HG02610 (cell line): ENCODE data around the gene MGMT.

ENCODE experiments used
- ATAC-seq: cut with Tn5 transposase; IDR thresholded peaks from one replicate; pipeline ENCODE4 v1.9.1; 2021; ENCODE audit warnings: mild to moderate bottlenecking, moderate library complexity; ENCODE audit not compliant: unreplicated experiment

Gene MGMT

DNA sequence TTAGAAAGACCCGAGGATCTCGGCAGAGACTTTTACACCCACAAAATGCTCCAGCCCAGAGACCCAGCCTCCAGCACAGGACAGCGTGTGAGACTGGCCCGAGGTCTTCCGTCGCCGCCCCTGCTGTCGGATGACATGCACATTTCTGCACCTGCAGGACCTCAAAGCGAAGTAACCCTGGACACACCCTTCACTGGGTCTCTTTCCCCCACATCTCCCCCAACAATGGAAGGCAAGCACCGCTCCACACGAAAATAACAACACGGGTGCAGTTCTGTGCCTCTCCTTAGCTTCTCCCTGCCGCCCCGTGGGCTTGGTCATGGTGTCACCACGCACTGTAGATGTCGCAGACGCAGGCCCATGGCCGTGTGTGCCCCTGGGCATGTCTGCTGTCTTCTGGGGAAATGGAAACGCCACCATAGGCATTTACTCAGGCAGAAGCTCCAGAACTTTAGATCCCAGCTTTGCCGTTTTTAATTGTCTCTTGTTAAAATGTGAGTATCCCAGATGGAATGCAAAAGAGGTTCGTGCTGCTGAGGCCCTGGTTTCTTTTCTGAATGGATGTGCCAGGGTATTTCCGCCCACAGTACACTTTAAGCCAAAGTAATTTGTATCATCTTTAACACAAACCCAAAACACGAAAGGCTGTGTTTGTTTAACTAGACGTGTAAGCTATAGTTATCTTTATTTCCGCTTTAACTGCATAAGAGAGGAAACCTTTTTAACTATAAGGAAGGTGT, 237.9 kb downstream of the MGMT start:
- ATAC-seq, result no peak

- no peak for ATAC-seq
These were observed 238.6 kb downstream of the MGMT start for GRCh38 chr10:129705676-129706075.

DNA sequence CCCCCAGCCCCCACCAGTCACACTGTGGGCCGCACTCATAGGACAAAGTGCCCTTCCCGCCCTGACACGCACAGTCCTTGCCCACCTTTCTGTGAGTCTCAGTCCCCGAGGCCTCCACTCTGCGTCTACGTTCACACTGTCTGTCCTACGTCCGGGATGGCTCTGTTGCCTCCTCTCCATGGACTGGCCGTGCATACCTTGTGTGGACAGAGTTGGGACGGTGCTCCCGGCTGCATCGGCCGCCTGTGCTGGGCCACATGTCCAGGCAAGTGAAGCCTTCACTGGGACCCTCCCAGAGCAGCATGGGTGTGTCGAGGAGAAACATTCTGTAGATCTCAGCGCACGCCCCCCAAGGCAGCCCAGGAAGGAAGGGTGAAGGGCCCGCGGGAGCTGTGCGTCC, 239.0 kb downstream of the MGMT start:
- ATAC-seq, result no peak

GRCh38 chr10:129706523-129706922, 239.5 kb downstream of the MGMT start:
- ATAC-seq, result no peak

- no peak for ATAC-seq
These were observed 240.7 kb downstream of the MGMT start for GRCh38 chr10:129707406-129708388.

DNA sequence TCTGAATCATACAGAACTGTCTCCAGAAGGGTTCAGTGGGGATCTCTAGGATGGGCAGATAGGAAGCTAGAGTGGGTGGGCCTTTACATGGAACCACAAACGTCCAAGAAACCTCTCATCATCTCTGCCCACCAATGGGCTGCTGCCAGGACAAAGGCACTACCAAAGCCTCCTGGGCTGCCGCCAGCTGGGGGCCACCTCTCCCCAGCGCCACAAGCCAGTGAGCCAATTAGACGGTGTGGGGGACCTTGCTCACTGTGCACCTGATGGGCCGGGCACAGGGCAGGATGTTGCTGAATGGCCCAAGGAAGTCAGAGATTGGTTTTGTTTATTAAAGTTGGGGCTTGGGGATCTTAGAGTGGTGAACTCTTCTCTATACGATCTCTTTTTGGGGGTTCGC, 242.1 kb downstream of the MGMT start:
- no peak for ATAC-seq

DNA sequence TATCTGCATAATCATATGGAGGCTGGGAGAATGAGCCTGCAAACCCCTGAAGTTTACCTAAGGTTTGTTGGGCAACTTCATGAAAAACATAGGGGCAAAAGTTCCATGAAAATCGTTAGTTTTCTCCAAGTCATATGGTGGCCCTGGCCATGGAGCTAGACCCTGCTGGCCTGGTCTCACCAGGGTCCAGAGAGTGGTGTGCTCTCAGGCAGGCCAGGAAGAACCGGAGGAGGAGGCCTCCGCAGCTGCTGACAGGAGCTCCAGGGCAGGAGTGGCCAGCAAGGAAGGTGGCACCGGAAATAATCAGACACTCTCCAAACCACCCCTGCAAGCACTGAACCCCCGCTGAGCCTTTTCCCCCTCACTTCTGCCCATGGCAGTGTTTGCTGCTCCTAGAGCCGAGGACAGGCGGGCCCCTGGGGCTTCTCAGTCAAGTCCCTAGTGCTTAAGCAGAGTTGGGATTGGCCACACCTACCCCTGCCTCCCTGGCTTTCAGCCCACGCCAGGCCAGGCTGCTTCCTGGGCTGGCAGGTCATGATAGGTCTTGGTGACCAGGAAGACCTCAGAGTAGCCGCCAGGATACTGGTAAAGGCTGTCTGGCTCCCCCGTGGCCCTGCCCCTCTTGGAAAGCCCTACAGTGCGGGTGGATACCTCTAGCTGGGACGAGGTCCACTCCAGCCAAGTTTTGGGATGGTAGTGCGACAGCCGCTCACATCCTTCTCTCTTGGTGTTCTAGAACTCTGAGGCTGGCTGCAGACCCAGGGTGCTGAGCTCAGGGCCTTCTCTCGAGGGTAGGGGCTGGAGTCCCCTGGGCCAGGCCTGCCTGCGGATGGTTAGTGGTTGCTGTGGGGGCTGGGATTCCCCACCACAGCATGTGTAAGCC, 242.8 kb downstream of the MGMT start:
- no peak for ATAC-seq

DNA sequence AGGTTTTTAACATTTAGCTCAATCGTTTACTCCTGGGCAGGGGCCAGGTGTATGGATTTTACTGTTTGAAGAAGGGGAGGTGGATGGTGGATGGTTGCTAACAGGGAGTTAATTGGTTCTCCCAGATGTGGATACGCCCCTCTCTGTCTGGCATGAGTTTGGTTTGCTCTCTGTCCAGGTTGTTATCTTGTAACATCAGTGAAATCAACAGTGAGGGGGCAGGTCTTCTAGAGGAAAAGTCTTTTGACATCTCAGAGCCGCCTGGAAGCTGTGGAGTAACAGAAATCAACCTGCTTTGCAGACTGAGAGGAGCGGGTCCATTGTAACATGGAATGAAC, 243.4 kb downstream of the MGMT start:
- no peak for ATAC-seq

GRCh38 chr10:129711291-129711690, 244.2 kb downstream of the MGMT start:
- no peak for ATAC-seq

DNA sequence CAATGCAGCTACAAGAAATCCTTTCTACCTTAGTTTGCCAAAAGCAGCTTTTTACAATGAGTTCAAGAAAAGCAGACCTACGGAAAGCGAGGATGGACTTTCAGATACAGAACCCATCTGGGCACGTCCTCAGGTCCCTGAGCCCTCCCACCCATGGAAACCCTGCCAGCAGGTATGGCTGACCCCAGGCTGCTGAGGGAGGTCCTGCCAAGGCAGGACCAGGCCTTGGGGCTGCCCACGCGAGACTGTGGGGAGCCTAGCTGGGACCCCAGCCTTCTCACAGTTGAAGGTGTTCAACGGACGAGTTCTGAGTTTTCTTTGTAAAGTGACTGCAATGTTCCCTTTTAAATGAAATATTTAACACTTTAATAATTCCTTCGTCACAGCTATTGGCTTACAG, 245.0 kb downstream of the MGMT start:
- no peak for ATAC-seq

DNA sequence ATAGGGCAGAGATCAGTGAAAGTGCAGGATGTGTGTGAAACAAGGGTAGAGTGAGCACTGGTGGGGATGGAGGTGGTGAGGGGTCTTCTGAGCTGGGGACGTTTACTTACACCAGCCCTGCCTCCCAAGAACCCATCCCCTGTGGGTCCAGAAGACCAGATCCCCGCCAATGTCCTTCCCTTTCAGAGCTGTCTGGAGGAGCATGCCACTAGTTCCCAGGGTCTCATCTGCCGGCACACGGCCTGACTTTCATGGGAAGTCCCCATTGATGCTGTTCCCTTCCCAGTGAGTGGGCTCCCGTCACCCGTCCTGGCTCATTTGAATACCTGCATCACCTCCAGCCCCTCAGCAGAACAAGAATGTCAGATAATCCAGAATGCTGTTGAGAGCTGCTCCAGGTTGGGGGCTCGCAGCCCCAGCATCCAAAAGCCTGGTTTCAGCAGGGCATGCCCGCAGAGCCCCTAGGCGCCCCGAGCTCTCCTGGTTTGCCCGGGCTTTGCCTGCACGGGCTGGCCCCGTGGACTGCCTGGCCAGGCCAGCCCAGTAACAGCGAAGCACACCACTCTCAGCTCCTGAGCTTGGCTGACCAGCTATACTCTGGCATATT, 246.7 kb downstream of the MGMT start:
- no peak for ATAC-seq

- no peak for ATAC-seq
These were observed 248.8 kb downstream of the MGMT start for GRCh38 chr10:129715805-129716204.

- ATAC-seq, result no peak
These were observed 249.2 kb downstream of the MGMT start for GRCh38 chr10:129716211-129716681.

DNA sequence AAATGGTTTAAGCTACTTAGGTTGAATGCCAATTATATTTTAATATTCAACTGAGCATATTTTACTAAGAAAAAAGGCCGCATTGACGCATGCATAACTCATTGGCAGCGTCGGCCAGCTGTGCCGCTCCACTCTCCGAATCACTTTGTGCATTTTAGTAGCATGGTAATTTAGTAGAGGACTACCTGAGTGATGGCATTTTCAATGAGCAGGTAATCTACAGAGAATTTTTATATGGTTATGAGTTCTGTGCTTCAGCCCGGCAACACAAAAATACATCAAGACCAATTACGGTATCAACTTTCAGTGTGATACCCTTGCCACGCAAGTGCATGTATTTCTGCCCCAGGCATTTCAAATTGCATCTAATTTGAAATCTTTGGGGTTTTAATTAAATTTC, 249.8 kb downstream of the MGMT start:
- no peak for ATAC-seq

DNA sequence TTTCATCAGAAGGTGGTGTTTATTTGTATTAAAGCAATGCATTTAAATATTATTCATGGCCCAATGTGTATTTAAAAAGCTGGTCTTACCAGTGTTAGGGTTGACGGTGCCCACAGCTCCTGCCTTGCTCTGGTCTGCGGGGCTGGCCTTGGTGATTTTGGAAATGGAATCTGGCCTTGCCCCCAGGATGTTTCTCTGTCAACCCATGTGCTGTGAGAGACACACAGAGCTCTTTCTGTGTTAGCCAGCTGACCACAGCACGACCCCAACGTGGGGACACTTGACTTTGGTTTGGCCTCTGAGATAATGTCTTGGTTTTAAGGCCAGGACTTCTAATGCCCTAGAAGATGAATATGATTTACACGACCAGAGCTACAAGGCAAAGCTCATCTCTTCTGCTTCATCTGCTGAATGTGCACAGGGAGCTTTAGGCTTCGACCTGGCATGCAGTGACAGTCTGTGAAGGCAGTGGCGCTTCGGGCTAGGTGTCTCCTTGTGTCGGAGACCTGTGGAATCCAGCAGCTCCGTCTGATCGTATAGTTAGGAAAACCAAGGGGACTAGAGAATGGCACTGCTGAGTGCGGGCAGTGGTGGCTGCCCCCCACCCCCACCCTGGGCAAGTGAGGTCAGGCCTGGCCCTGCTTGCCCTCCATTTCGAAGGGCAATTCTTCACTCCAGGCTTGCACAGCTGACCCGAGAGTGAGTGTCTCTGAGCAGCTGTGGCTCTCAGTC, 250.9 kb downstream of the MGMT start:
- ATAC-seq, result no peak

DNA sequence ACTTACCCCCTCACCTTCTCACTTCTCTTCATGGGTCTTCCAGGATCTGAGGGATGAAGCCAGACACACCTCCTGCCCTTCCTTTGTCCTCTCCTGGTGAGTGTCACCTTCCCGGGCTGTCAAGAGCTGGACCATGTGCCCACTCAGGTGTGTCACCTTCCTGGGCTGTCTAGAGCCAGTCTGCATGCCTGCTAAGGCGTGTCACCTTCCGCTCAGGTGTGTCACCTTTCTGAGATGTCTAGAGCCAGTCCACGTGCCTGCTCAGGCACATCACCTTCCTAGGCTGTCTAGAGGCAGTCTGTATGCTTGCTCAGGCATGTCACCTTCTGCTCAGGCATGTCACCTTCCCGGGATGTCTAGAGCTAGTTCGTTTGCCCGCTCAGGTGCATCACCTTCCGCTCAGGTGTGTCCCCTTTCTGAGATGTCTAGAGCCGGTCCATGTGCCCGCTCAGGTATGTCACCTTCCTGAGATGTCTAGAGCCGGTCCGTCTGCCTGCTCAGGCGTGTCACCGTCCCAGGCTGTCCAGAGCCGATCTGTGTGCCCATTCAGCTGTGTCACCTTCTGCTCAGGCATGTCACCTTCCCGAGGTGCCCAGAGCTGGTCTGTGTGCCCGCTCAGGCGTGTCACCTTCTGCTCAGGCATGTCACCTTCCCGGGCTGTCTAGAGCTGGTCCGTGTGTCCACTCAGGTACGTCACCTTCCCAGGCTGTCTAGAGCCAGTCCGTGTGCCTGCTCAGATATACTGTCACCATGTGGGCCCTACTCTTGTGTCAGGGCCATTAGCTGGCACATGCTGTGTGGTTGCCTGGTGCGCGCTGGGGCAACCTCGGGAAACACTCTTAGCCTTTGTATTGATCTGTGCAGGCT, 251.7 kb downstream of the MGMT start:
- no peak for ATAC-seq

DNA sequence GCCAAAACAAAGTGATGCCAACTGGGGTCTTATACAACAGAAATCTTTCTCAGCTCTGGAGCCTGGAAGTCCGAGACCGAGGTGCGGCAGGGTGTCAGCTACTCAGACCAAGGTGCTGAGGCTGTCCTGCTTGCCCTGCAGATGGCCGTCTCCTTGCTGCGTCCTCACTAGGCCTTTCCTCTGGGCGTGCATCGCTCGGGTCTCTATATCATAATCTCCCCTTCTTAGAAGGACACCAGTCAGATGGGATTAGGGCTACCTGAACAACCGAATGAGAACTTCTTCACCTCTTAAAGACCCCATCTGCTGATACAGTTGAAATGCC, 252.3 kb downstream of the MGMT start:
- ATAC-seq, result no peak

DNA sequence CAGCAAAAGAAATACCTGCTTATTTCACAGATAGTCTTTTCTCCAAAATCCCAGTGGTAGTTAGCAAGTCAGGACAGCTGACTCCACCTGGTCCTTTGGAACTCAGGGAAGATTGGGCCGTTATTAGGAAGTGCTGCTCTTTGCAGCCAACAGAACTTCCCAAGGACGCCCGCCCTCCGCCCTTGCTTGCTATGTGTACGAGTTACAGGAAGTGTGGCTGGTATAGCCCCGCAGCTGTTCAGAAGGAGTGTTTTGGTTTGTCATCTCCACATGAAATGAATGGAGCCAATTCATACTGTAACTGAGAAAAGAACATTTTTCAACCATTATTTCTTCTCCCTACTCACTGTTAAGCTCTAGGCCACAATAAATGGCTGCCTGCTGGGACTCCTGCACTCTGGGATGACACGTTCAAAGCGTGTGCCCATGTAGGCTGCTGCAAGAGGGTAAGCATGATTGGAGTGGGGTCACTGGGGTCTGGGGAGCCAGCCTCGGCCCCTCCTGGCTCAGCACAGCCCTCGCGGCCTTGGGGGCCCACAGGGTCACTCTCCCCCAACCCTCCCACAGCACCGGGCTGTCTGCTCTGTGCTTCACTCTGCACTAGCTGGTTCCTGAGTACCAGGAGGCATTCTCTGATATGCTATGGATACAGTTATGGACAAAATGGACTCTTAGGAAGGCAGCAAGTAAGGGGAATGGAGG, 253.0 kb downstream of the MGMT start:
- ATAC-seq, result no peak

DNA sequence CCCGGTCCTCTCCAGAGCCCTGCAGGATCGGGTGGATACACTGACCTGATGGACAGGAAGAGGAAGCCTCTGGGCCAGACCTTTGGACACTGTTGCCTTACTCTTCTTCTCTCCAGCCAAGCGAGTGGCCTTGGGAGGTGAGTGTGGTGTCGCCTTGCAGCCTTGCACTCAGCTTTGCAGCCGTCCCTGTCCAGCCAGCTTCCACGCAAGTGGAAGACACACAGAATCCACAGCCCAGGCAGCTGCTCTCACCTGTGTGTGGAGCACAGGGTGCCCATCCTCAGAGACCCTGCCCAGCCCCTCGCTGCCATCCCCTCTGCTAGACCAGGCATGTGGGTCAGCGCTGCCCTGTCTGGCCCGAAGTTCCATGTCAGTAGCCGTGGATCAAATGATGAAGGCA, 258.0 kb downstream of the MGMT start:
- ATAC-seq, result no peak
